Cardiac fibroblast (primary cell): Measurements from ENCODE around the gene EZH1.
A peak's percentile ranks its signal among the peaks of the same experiment; 100 is the strongest.

Experiments used
- DNase-seq, 2 donors: peaks; one replicate each; pipeline versions ENCODE4 v3.0.0 to v3.0.0-alpha.2; 2010; ENCODE audit warnings: low read depth in 2 of 2
- H3K4me3 ChIP-seq, 2 donors: replicated peaks in 1 of 2; 1 replicate in 1 of 2; 2 replicates in 1 of 2; pipeline ENCODE4 v1.5.1; 2011; ENCODE audit warnings: low read depth in 2 of 2, low read length in 2 of 2, mild to moderate bottlenecking in 2 of 2, moderate library complexity in 1 of 2
- TF ChIP-seq, protein P1 (sequence below): IDR thresholded peaks from one replicate; pipeline ENCODE4 v1.5.1; 2011; ENCODE audit warnings: low read depth, mild to moderate bottlenecking, low read length, inconsistent platforms

The EZH1 gene

DNA sequence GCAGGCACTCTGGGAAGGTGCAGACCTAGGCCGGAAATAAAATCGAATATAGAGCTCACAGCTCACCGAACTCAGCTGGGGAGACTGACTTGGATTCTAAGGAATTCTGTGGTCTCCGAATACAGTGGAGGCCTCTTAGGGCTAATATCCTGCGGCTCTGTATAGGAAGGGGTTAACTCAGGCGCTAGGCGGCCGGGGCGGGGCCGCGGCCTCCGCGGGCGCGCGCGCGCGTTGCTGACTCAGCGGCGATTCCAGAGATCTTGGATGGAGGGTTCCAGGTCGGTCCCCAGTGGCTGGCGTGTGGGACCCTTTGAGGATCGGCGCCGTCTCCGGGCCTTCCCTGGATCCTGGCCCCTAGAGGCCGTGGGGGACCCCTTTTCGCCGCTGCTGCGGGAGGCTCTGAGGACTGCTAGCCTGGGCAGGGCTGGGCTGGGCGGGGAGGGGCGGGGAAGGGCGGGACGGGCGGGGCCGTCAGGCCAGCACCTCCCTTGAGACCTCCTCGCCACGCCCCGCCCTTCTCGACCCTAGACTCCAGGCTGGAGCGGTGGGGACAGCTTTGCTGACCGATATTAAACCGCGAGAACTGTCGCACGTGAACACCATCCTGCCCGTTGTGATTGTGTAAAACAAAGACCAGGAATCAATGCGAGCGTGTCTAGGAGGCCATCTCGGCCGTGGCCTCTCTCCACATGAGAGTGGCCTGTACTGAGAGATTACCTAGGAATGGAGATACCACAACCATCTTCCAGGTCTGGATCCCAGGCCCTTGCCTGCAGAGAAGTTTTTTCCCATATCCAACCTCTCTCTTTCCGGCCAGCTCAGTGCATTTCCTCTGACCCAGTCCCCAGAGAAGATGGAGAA is 66.7 kb downstream of the EZH1 start:
- peak; percentile 88 for DNase-seq
- H3K4me3 ChIP-seq, result peak overlapping the region; percentile 61 to 68
- TF ChIP-seq, protein P1, sequence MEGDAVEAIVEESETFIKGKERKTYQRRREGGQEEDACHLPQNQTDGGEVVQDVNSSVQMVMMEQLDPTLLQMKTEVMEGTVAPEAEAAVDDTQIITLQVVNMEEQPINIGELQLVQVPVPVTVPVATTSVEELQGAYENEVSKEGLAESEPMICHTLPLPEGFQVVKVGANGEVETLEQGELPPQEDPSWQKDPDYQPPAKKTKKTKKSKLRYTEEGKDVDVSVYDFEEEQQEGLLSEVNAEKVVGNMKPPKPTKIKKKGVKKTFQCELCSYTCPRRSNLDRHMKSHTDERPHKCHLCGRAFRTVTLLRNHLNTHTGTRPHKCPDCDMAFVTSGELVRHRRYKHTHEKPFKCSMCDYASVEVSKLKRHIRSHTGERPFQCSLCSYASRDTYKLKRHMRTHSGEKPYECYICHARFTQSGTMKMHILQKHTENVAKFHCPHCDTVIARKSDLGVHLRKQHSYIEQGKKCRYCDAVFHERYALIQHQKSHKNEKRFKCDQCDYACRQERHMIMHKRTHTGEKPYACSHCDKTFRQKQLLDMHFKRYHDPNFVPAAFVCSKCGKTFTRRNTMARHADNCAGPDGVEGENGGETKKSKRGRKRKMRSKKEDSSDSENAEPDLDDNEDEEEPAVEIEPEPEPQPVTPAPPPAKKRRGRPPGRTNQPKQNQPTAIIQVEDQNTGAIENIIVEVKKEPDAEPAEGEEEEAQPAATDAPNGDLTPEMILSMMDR, result no peak

DNA sequence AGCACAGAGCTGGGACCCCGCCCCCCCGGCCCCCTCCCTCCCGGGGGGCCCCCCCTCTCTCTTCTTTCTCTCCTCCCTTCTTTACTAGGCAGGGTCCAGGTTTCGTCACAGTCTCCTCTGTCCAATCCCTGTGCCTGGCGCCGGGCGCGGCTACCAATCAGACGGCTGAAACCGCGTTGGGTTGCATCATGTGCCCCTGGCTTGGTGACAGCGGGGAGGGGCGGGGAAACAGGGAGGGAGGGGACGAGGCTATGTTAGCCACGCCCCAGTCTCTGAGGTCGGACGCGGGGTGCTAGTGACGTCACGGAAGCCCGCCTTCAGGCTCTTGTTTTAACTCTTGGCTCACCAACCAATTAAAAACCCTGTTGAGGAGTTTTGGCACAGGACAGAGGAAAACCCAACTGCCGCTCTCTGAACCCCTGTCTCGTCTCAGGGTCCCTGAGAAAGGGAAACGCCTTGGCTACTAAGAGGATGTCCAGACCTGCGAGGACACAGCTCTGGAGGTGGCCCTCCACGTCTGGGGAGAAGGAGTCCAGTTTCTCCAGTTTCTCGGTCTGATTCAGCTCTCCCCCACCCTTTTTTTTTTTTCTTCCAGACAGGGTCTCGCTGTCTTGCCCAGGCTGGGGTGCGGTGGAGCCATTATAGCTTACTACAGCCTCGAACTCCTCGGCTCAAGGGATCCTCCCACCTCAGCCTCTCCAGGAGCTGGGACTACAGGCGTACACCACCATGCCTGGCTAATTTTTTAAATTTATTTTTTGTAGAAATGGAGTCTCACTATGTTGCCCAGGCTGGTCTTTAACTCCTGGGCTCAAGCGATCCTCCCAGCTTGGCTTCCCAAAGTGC is 67.6 kb downstream of the EZH1 start:
- DNase-seq, result peak; percentile 100
- TF ChIP-seq, protein P1, result no peak
- peak overlapping the region; percentile 61 to 91 for H3K4me3 ChIP-seq

- DNase-seq, result no peak
- TF ChIP-seq, protein P1, result peak; percentile 20
- H3K4me3 ChIP-seq, result peak within 1 kb of the TSS; percentile 91 to 94
These were observed 68.3 kb downstream of the EZH1 start, which contains the start of gene PLEKHH3 for GRCh38 chr17:42676424-42677011. Gene PLEKHH3 (minus strand): TSS chr17:42676994. CDS start chr17:42676563, 431 bp downstream.

- TF ChIP-seq, protein P1, result no peak
- DNase-seq, result peak in 1 of 2 donors; percentile 39
These were observed 68.8 kb downstream of the EZH1 start for GRCh38 chr17:42675965-42676423.

DNA sequence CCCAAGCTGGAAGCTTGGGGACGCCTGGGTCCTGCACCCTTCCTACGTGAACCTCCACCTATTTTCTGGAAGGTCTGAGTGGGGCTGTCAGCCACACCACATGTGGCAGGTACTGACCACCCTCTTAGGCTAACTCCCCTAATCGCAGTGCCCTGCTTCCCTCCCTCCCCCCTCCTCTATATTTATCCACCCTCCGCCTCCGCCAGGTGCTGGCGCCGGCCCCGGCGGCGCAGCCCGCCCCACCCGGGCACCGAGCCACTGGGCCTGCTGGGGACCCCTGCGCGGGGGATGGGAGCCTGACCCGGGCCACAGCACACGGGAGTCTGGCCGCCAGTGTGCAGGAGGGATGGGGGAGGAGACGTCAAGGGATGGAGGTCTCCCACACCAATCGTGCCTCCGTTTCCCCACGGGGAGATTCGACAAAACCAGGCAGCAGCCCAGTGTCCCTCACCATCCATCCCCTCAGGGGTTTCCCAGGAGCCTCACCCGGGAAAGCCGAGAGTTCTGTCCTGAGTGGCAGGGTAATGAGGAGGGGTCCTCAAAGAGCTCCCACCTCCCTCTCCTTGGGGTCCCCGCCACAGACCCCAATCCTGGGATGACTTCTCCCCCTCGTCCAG is 69.4 kb downstream of the EZH1 start:
- no peak for DNase-seq
- H3K4me3 ChIP-seq, result peak overlapping the region; percentile 91 to 94
- TF ChIP-seq, protein P1, result no peak

More at GRCh38 chr17:42675965-42676423, 68.8 kb downstream of the EZH1 start:
- peak overlapping the region; percentile 91 to 94 for H3K4me3 ChIP-seq
